ENCODE measurements around the gene ZNF331. TPM values are rescaled to one million over a fixed set of nuclear protein-coding genes. Genes with fewer than 3 reads are reported as not detected.

The ZNF331 gene
- total and polyA plus RNA-seq, 2 of the 4 experiments (the other 2 are of a cell fraction), result 6.6 to 11.1 TPM

GRCh38 chr19:53555352-53555751, 17.4 kb downstream of the ZNF331 start:
- H3K4me1 ChIP-seq (ENCODE audit: control insufficient read depth, insufficient read depth, low read length), result no peaks in the 10 kb centered on the region; the same call in 1 of the 2 replicates
- TF ChIP-seq NFE2L2 (IDR thresholded peaks at IDR 0.05; ENCODE audit: low read depth, low read length), result no peak
- no peak for TF ChIP-seq CEBPB (IDR thresholded peaks at IDR 0.05; ENCODE audit: low read depth, low read length)
- no peak for TF ChIP-seq CTCF (conservative IDR thresholded peaks at IDR 0.05; ENCODE audit: low read depth, low read length)
- no peak for TF ChIP-seq CHD1 (IDR thresholded peaks at IDR 0.05; ENCODE audit: low read depth, low read length)
- TF ChIP-seq SMC3 (IDR thresholded peaks at IDR 0.05; ENCODE audit: low read depth, low read length), result no peak
- no peak for TF ChIP-seq MAZ (IDR thresholded peaks at IDR 0.05; ENCODE audit: borderline replicate concordance, low read depth, low read length)
- no peak for TF ChIP-seq RCOR1 (IDR thresholded peaks at IDR 0.05; ENCODE audit: insufficient replicate concordance, low read length)
- H3K14ac ChIP-seq (replicated peaks; ENCODE audit: low read depth, low read length), result no peak overlapping the region
- H3K23ac ChIP-seq (ENCODE audit: low read depth, low read length), result no peak overlapping the region
- no peaks in the 10 kb centered on the region for H3K9me3 ChIP-seq (ENCODE audit: control insufficient read depth, insufficient read depth, low read length)
- no peak overlapping the region for H4K91ac ChIP-seq (ENCODE audit: insufficient read depth, low read depth, low read length)
- no peak overlapping the region; the same call in 1 of the 2 replicates for H3K4me2 ChIP-seq (ENCODE audit: low read depth, low read length)
- H2AK9ac ChIP-seq (replicated peaks; ENCODE audit: low read depth, low read length, poor library complexity), result no peak overlapping the region
- no peak overlapping the region for H3K9ac ChIP-seq (ENCODE audit: low read depth, low read length)
- H3K27ac ChIP-seq (ENCODE audit: insufficient read depth, low read length), result no peak overlapping the region
- no peak overlapping the region for H2BK120ac ChIP-seq (ENCODE audit: low read depth, low read length)
- DNase-seq (no peak), ATAC-seq (ENCODE audit: low read depth) (no peak)
- H2AK5ac ChIP-seq (ENCODE audit: low read depth, low read length), result no peak overlapping the region
- no CpG with 5 or more reads among the region's 13 CpGs for WGBS, 2 experiments (ENCODE audit: extremely low coverage in 2 of 2, insufficient read length in 1 of 2)
- no peaks in the 10 kb centered on the region for H4K20me1 ChIP-seq (ENCODE audit: insufficient read depth, low read length)
- H3K18ac ChIP-seq (ENCODE audit: low read depth, low read length), result no peak overlapping the region
- H2BK15ac ChIP-seq (ENCODE audit: low read depth, low read length), result no peak overlapping the region
- no peak overlapping the region for H3K4me3 ChIP-seq (ENCODE audit: insufficient read depth, low read depth, low read length)
- no peak overlapping the region for H4K8ac ChIP-seq (ENCODE audit: low read depth in 2 of 2, low read length in 2 of 2)
- H3K56ac ChIP-seq (ENCODE audit: extremely low read depth, insufficient read depth, low read length), result no peak overlapping the region
- no peak overlapping the region for H3K4ac ChIP-seq (ENCODE audit: low read depth, low read length)
- dilution Hi-C loops (cut with HindIII; ENCODE audit: low sequenced_read_pairs, unreplicated experiment) (no loop called here), in situ Hi-C loops (cut with MboI; ENCODE audit: low sequenced_read_pairs) (no loop called here), intact Hi-C loops (cut with micrococcal nuclease) (no loop called here)
- no peaks in the 10 kb centered on the region for H3K27me3 ChIP-seq (ENCODE audit: control insufficient read depth, insufficient read depth, low read length)
- no peak overlapping the region for H2BK20ac ChIP-seq (ENCODE audit: low read depth, low read length)
- CTCF ChIA-PET, result no interaction called here
- no peak overlapping the region for H4K5ac ChIP-seq (ENCODE audit: low read depth, low read length)
- H2BK5ac ChIP-seq (ENCODE audit: low read depth, low read length, poor library complexity, severe bottlenecking), result no peak overlapping the region
- H2AFZ ChIP-seq (replicated peaks; ENCODE audit: low read length, poor library complexity), result no peak overlapping the region
- H3K9me1 ChIP-seq (ENCODE audit: insufficient read depth, low read length), result no peaks in the 10 kb centered on the region
- no TSS peak for BruUV-seq (replicated peaks)
- H3K36me3 ChIP-seq (ENCODE audit: control insufficient read depth, insufficient read depth, low read length), result peaks cover 2% of the 10 kb centered on the region
- POLR2A ChIA-PET (ENCODE audit: unreplicated experiment), result no interaction called here
- H3K79me1 ChIP-seq (ENCODE audit: low read depth in 1 of 2, low read length in 2 of 2), result peaks cover 3 to 13% of the 10 kb centered on the region in 2 experiments; a peak in 2 of 4 replicates

Measured in IMR-90 (cell line).